A549 (cell line): Measurements from ENCODE around the gene GRIK2.

Experiments used
- HEYL ChIP-seq: fragments of 250-450 bp; sonication (Bioruptor Pico); IDR thresholded peaks from 2 replicates; pipeline ENCODE4 v1.8.0; 2021; ENCODE audit warnings: mild to moderate bottlenecking, moderate library complexity
- JUN ChIP-seq, 2 experiments: fragments of >200 bp; sonication (Bioruptor Twin); formaldehyde crosslinking; IDR thresholded peaks; 2 replicates in 1 of 2; 3 replicates in 1 of 2; pipeline ENCODE4 v1.6.1; 2016 to 2017
- MAZ ChIP-seq: fragments of 150-350 bp; IDR thresholded peaks from 2 replicates; pipeline ENCODE4 v1.6.1; 2014; ENCODE audit warnings: antibody characterized with exemption, low read depth, low read length, borderline replicate concordance
- MYC ChIP-seq: IDR thresholded peaks from 2 replicates; pipeline ENCODE4 v1.6.1; 2012; ENCODE audit warnings: mild to moderate bottlenecking, inconsistent platforms, low read length, improper control_type of control experiment, borderline replicate concordance
- POLR2A ChIP-seq: IDR thresholded peaks from 2 replicates; pipeline ENCODE4 v1.6.1; 2012; ENCODE audit warnings: mild to moderate bottlenecking, low read length
- RAD21 ChIP-seq, 2 experiments: fragments of >200 bp in 1 of 2; sonication (Bioruptor Twin) in 1 of 2; formaldehyde crosslinking in 1 of 2; IDR thresholded peaks in 1 of 2; conservative IDR thresholded peaks in 1 of 2; 2 replicates in 1 of 2; 3 replicates in 1 of 2; pipeline ENCODE4 v1.6.1; 2012 to 2018; ENCODE audit warnings: inconsistent platforms in 1 of 2
- RARB ChIP-seq: fragments of 250-450 bp; sonication (Bioruptor Pico); IDR thresholded peaks from 2 replicates; pipeline ENCODE4 v1.8.0; 2021; ENCODE audit warnings: mild to moderate bottlenecking, moderate library complexity
- ZFP36 ChIP-seq: fragments of 450-650 bp; IDR thresholded peaks from 2 replicates; pipeline ENCODE4 v1.6.1; 2014; ENCODE audit warnings: borderline replicate concordance; ENCODE audit not compliant: partially characterized antibody
- TF ChIP-seq, protein P1 (sequence below): fragments of >200 bp; sonication (Bioruptor Twin); formaldehyde crosslinking; IDR thresholded peaks from 3 replicates; pipeline ENCODE4 v1.5.1; 2016

DNA sequence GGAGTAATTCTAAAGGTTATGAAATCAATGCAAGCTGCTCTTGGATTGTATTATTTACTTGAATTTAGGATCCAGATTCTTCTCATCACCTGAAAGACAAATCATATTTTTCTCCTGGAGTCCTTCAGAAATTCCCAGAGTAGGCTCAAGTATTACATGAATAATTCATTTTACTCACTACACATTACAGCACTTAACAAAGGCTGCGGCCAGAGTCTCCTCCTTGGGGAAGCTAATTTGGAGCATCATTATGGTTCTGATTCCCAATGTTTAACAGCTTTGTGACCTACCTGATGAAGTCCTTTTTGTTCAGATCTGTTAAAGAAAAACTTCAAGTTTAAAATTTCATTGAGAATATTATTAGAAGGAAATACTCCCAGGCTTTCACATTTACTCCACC, 28.7 kb downstream of the GRIK2 start:
- no peak for TF ChIP-seq HEYL (CRISPR knock-in tag)
- no peak for TF ChIP-seq POLR2A
- TF ChIP-seq, protein P1, sequence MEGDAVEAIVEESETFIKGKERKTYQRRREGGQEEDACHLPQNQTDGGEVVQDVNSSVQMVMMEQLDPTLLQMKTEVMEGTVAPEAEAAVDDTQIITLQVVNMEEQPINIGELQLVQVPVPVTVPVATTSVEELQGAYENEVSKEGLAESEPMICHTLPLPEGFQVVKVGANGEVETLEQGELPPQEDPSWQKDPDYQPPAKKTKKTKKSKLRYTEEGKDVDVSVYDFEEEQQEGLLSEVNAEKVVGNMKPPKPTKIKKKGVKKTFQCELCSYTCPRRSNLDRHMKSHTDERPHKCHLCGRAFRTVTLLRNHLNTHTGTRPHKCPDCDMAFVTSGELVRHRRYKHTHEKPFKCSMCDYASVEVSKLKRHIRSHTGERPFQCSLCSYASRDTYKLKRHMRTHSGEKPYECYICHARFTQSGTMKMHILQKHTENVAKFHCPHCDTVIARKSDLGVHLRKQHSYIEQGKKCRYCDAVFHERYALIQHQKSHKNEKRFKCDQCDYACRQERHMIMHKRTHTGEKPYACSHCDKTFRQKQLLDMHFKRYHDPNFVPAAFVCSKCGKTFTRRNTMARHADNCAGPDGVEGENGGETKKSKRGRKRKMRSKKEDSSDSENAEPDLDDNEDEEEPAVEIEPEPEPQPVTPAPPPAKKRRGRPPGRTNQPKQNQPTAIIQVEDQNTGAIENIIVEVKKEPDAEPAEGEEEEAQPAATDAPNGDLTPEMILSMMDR, result no peak
- TF ChIP-seq MAZ, result no peak
- TF ChIP-seq RARB (CRISPR knock-in tag), result no peak
- no peak for TF ChIP-seq ZFP36
- no peak for TF ChIP-seq JUN (IDR thresholded peaks at IDR 0.05)
- TF ChIP-seq RAD21 (conservative IDR thresholded peaks at IDR 0.05 in 1 of 2, IDR thresholded peaks at IDR 0.05 in 1 of 2), result no peak
- no peak for TF ChIP-seq MYC
